KG1 (cell line): Measurements from ENCODE around the gene SLC13A3.

Source experiments
- DNase-seq: peaks from one replicate; lab custom pipeline; 2025; lab: John Stamatoyannopoulos, UW

SLC13A3 gene

GRCh38 chr20:46523108-46523507 lies 128.2 kb downstream of the SLC13A3 start:
- no peak for DNase-seq

DNA sequence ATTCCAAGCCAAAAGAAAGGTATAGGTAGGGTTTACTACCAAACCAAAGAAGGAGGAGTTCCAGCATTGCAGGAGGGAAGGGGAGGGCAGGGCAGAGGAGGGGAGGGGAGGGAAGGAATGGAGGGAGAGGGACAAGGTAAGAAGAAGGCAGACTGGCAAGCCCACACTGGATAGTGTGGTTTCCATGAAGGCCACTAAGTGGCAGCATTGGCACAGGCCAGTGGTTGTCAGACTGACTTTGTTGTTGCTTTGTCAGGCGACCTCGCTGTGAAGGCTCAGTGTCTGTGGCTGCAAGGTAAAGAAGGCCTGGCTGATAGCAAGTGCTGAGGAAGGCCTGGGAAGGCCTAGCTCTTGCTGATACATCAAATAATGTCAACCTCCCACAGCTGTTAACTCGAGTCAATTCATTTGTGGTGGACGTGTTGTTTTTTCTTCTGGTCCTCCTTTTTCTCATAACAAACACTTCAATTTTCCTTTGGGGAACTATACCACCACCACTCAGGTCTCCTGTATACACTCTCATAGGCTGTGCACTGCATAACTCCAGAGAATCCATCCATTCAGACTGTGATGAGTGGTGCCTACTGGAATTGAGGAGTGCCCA lies 130.2 kb downstream of the SLC13A3 start:
- DNase-seq: peak; percentile 23

GRCh38 chr20:46520540-46520939 lies 130.7 kb downstream of the SLC13A3 start:
- DNase-seq: no peak

- DNase-seq: no peak
Measured at GRCh38 chr20:46519471-46520068, 131.7 kb downstream of the SLC13A3 start.

GRCh38 chr20:46512943-46513844 lies 138.1 kb downstream of the SLC13A3 start, which contains the start of gene ZNF334:
ZNF334 (minus strand) TSS chr20:46513559; CDS start chr20:46512102, 1,457 bp downstream.
- no peak for DNase-seq

GRCh38 chr20:46509523-46509922 lies 141.7 kb downstream of the SLC13A3 start:
- no peak for DNase-seq
